ENCODE data around the gene ADK.
"Not testable (repeated sequence)": the region's sequence is repeated elsewhere in the genome, so short reads cannot be mapped to it uniquely, and the experiment has no call there.

Gene ADK

DNA sequence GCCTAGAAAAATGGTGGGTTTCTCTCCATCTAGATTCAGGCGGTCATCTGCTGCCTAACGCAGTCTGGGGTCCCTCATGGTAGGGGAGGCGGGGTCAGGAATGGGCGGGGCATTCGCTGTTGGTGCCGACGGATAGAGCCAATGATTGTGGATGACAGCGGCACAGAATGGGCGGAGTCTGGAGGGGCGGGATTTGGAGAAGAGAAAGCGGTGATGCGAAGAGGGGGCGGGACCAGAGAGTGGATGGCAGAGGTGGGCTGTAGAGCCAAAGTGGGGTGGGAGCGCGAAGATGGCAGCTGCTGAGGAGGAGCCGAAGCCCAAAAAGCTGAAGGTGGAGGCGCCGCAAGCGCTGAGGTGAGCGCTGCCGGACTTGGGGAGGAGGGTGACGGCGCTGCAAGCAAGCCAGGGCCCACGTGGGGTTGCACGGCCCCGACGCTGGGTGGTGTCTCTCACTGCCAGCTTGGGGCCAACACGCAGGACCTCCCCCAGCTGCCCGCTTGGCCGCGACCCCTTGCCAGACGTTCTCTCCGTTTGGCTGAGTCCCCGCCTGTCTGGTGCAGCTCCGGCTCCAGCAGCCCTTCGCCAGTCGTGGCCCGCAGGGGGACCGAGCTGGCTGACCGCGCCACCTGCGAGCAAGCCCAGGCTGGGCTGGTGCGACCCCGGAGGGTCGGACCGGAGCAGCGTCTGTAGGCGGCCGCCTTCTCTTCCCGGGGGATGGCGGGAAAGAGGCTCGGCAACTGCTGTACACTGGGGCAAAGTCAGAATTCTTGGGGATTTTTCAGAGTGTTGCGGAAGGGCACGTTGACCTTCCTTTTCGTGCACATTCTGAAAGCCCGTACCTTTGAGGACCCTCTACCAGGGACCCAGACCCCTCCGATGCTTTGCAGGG, at the start of gene ADK:
TSS of gene ADK (plus strand) at position 232 of the 889 bp plus-strand sequence. CDS start at position 290, 58 bp downstream.
- DNase-seq = peak; percentile 79 to 99 (median 95)

DNA sequence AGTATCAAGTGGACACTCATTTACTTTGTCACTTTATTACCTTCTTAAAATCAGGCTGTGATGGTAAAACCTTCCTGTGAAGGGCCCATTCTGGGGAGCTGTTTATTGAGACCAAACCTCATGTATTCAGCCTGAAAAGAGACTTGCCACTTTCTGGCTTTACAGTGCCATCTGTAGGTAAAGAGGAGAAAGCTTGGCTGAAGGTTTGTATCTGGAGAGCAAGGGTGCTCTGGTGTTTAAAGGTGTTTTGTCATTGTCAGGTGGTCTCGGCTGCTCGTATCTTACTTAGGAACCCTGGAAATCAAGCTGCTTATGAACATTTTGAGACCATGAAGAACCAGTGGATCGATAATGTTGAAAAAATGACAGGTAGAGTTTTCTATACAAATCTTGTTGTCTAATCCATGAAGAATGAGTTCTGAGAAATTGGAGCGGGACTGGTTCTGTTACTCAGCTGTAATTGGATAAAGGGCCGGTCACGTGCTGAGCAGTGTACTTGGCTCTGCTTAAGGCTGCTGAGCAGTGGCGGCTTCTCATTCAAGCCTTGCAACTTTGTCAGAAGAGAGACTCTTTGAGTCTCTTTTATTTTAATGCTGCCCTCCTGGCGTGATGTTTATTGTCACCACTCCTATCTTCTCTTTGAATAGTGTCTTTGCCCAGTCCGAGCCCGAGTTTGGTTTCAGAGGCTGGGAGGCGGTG, 47.3 kb upstream of the ADK start:
- DNase-seq = peak in 1 of 14 donors; percentile 8

DNA sequence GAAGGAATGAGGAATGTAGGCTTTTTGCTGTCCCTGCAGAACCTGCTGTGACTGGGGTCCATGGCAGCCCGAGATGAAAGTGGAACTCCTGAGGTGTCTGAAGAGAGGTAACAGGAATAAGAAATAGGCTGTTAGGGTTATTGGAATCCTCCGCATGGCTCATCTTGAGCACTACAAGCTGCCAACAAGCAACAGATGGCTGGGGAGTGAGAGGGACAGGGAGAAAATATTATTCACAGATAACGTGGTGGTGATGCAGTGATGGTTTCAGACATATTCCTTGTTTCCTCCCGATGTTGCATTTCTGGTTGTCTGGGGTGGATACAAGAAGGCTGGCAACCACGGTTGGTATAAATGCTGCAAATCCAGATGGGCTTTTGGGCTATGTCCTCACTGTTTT, 46.5 kb upstream of the ADK start:
- DNase-seq = peak in 1 of 14 donors; percentile 40

DNA sequence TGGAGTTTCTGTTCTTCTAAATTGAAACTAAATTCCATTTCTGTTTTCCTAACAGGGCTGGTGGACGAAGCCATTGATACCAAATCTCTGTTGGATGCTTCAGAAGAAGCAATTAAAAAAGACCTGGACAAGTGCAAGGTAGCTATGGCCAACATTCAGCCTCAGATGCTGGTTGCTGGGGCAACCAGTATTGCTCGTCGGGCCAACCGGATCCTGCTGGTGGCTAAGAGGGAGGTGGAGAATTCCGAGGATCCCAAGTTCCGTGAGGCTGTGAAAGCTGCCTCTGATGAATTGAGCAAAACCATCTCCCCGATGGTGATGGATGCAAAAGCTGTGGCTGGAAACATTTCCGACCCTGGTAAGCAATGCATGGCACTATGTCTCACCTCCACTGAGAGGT, 46.0 kb upstream of the ADK start:
- DNase-seq = peak in 1 of 14 donors; percentile 49

DNA sequence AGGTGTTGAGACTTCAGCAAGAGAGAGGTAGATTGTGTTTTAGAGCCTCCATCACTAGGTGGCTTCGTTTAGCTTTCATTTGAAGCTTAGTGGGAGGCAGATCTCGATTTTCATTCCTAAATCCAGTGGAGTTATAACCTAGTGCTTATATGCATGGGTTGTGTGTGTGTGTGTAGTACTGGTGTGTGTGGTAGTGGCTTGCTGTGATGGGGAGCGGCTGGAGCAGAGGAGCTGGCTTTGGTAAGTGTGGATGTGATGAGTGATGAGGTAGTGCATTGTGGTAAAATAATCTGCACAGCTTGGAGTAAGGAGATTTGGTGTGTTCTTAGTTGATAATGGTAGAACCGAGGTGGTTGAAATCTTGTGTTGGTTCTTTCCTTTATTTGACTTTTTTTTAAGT, 43.6 kb upstream of the ADK start:
- no peak for DNase-seq

DNA sequence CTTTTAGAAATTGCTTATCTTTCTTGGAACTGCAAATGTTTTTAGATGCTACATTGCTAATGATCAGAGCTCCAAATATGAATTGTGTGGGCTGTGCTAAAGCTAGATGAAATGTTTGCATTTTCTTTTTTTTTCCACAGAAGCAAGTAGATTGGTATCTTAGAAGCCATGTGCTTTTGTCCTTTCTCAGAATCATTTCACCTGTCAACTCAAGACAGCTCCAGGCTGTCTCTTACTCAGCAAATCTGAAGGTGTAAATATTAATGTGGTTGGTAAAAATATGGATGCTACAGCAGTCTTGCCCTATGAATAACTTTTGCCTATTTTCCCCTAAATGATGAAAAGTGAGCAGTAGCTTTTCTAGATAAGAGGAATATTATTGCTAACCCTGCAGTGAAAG, 41.6 kb upstream of the ADK start:
- DNase-seq = no peak

DNA sequence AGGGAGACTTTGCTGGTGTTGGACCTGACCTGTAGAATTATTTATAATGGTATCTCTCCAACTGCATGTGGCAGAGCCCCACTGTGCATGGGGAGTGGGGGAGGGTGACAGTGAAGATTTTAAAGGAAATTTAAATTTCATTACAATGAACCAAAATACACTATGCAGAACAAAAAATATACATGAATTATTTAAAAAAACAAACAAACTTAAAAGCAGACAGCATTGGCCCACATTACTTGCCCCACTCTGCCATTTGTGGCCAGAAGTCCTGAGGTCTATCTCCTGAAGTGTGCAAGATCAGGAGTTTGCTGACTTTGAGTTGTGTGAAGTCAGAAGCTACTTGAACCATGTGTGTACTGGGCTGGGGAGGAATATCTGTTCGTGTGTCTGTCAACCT, 40.9 kb upstream of the ADK start:
- DNase-seq = no peak

DNA sequence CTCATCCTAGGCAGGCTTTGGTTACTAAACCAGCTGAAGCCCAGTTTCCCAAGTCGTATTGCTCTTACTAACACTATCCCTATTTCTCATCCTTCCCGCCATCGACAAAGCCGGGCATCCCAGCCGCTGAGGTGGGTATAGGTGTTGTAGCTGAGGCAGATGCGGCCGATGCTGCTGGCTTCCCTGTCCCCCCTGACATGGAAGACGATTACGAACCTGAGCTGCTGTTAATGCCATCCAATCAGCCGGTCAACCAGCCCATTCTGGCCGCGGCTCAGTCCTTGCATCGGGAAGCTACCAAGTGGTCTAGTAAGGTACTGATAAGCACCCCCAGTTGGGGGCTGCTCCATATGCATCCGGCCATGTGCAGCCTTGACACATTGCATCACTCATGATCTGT, 39.2 kb upstream of the ADK start:
- no peak for DNase-seq

DNA sequence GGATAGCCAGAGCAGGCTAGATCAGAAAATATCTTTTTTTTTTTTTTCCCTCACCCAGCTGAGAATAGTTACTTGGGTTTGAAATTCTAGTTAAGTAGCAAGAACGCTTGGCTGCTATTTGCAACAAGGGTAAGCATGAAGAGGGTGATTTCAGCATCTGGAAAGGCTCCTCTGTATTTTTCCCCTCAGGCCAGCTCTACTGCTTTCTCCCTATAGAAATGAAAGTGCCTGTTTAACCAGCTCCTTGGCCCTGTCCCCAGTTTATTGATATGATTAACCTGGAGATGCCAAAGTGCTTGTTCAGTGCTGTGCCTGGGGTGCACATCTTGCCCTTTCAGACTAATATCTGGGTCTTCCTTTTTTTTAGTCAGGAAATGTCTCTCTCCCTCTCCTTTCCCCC, 37.5 kb upstream of the ADK start:
- DNase-seq = no peak

DNA sequence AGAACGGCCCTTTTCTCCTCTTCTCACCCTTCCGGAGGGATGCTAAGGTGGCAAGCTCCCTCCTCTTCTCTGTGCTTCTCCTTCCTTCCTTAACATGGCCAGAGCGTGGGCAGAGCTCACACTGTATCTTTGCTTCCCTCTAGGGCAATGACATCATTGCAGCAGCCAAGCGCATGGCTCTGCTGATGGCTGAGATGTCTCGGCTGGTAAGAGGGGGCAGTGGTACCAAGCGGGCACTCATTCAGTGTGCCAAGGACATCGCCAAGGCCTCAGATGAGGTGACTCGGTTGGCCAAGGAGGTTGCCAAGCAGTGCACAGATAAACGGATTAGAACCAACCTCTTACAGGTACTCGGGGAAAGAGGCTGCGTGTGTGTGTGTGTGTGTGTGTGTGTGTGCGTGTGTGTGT, 37.0 kb upstream of the ADK start:
- DNase-seq = peak in 2 of 14 donors; percentile 7 to 44

DNA sequence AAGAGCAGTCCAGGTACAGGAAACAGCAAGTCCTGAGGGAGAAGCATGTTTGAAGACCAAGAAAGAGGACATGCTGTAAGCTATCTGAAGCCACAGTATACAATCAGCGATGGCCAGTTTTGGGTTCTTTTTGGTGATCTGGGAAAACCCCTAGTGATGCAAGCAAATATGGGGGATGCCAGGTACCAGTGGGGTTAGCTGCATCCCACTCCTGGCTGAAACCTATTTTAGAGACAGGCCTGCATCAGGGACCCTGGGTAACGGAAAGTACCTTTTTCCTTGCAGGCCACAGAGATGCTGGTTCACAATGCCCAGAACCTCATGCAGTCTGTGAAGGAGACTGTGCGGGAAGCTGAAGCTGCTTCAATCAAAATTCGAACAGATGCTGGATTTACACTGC, 33.3 kb upstream of the ADK start:
- no peak for DNase-seq

DNA sequence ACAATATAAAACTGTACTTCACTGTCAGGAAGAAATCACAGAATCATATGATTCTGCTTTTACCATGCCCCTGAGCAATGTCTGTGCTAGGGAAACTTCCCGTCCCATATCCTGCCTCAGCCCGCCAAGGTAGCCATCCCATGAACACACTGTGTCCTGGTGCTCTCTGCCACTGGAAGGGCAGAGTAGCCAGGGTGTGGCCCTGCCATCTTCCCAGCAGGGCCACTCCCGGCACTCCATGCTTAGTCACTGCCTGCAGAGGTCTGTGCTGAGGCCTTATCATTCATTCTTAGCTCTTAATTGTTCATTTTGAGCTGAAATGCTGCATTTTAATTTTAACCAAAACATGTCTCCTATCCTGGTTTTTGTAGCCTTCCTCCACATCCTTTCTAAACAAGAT, 32.2 kb upstream of the ADK start:
- no peak for DNase-seq

DNA sequence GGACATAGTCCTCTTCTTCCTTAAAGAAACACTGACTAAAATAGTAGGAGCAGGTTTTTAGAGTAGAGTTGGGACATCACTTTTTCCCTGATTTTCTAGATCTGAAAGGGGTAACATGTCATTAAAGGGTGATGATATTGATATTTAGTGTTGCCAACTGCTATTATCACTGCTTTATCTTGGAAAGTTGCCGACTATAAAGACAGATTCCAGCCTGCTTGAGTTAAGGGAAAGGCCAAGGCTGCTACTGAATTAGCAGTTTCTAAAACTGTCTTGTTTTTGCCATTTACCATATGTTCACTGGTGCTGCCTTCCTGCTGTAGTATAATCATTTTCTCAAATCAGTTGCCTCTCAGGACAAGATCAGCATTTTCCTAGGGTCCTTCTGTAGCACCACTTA, 30.1 kb upstream of the ADK start:
- no peak for DNase-seq

DNA sequence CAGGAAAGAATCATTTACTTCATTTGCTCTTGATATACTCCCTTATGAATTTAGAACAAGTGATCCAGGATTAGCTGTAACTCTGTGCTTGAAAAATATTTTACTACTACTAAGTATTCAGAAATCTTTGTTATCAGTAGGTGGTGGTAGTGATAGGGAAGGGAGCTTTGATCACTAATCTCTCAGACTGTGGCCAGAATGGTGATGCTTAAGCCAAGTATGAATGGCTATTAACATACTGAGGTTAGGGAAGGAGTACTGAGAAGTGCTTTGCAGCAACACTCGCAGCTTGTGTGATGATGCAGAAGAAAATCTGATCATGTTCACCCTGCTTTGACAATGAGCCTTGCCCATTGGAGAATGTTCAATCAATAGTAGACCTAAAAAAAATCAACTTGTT, 29.7 kb upstream of the ADK start:
- DNase-seq = no peak

DNA sequence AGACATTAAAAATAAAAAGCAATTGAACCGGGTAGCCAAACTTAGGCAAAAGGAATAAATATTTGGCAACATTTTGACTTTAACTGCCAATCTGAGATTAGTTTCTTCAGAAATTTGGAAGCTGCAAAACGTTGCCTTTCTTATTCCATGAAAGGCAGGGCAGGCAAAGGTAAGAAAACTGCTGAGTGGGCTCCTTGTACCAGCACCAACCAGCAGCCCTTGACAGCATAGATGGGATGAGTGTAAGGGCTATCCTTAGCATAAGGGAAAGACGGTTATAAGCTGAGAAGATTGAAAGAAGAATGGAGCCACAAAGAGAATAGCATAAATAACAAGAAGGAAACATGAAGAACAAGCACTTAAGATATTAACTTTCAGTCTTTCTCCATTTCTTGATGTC, 29.0 kb upstream of the ADK start:
- DNase-seq = no peak

DNA sequence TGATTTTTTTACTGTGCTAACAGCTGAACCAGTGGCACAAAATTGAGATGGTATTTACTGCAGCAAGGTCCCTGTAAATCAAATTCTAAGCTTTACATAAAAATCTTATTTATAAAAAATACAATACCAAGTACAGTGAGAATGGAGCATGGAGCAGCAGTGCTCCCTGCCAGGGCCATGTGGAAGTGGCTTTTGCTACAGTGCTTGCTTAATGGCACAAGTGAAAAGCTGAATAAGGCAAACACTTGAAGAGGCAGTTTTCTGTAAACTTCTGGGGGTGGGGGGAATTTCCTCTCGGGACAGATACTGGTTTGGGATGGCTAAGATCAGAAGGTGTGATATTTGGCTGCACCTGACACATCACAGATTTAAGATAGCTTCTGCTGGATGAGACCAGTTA, 27.9 kb upstream of the ADK start:
- DNase-seq = no peak

DNA sequence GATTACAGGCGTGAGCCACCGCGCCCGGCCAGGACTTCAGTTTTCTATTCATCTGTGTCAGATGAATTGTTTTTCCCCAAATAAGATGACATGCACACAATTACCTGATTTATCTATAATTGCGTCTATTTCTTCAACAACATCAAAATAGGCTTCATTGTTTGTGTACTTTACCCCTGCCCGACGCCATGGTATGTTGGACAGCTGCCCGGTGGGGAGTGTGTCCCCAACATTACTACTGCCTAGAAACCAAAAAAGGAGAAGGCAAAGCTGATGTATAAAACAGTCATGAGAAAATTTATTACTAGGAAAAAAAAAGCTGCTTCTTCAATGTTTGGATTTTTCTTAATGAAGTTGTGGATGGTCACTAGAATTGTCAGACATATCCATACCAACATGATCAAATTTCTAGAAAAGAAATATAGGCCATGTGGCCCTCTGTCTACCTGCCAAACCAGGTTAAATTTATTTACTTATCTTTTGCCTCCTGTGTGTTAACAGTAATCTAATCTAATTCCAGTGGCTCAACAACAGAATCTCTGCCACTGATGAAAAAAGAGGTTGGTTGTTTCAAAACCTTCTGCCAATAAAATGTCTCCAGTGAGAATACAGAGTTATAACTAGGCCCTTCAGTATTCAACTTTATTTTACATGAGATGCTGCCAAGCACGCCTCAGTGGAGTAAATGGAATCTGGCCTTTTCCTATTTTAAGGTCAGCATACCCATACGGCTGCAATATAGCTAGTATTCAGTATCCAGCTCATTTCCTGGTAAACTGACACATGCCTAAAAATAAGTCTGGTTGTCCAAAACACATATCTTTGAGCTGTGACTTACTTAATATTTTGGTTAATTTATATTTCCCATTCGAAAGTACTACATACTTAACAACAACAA, 16.8 kb upstream of the ADK start:
- DNase-seq = no peak

DNA sequence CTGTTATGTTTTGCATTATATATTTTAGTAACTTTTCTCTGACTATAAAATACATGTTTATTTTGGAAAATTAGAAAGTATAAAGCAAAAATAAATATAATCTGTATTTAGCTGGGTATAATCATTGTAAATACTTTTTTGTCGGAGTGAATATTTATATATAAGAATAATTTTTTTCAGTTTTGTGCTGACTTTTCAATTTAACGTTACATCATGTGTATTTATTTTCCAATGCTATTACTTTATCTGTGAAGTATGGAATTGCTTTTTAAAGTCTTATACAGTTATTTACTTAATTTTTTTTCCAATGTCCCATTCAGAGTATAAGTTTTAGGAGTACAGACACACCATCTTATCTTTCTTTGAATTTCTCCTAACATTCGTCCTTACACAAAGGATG, 15.6 kb upstream of the ADK start:
- DNase-seq = no peak

DNA sequence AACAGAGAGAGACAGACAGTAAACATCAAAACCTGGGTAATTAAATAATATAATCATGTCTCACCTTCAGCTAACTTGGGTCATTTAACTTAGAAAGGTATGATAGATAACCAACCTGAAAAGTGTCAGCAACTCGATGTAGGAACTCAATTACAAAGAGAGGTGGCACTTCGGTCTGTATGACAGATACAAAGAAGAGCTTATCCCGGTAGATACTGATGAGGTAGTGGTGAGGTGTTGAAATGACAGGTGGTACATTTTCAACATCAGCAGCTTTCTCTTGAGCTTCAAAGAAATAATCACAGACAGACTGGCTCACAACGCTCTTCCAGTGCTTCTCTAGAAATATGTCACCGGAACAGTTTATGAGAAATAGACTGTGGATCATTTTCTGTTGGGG, 13.0 kb upstream of the ADK start:
- no peak for DNase-seq

DNA sequence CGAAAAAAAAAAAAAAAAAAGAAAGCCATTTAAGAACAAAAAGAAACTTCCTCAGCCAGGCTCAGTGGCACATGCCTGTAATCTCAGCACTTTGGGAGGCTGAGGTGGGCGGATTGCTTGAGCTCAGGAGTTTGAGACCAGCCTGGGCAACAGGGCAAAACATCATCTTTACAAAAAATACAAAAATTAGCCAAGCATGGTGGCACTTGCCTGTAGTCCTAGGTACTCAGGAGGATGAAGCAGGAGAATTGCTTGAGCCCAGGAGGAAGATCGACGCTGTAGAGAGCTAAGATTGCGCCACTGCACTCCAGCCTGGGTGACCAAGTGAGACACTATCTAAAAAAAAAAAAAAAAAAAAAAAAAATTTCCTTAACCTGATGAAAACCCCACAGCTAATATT, 12.4 kb upstream of the ADK start:
- DNase-seq = not testable (repeated sequence)

DNA sequence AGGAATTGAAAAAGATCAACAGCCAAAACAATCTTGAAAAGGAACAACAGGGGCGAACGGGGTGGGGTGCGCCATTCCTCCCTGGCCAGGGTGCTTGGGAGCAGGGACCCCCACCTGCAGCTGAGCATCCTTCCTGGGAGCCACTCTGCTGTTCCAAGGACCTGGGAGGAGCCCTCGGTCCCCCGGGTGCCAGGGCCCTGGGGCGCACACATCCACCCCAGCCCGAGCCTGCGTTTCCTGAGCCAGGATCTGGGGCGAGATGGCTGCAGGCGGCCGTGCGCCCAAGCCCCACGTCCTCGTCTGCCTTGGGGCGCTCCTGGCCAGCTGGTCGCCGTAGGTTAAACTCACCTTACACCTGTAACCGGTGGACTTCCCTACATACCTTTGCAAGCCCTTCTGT, 11.0 kb upstream of the ADK start:
- no peak for DNase-seq

DNA sequence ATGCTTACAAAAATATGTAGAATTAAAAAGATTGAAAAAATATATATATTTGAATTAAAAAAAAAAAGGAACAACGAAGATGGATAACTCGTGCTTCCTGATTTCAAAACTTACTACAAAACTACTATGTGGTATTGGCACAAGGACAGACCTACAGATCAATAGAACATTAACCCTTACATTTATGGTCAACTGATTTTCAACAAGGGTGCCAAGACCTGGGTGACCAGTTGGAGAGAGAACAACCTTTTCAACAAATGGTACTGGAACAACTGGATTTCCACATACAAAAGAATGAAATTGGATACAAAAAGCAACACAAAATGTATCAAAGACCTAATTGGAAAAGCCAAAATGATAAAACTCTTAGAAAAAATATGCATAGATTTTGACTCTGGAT, 10.5 kb upstream of the ADK start:
- DNase-seq = no peak

DNA sequence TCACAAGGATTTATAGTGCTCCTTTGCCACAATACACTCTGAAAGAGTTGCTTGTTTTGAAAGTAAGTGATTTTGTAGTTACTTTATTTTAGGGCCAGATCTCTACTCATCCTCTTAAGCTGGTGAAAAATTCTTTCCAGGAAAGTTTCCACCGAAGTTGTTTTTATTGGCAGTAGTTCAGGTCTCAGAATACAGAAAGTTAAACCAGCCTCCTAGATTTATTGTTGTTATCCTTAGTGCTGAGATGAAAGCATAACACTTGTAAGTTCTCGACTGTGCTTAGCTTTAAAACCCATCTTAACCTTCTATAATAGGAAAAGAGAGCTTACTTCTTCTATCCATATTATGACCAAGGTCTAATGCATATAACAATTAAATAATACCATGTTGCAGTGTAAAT, 5.9 kb upstream of the ADK start:
- DNase-seq = no peak

Measured in C1 segment of cervical spinal cord (tissue), 14 donors.